HepG2 (cell line): Measurements from ENCODE around the gene SERPIND1. TPM values are rescaled to one million over a fixed set of nuclear protein-coding genes. Genes with fewer than 3 reads are reported as not detected.

Experiments used
- EED ChIP-seq: sonication (generic); formaldehyde crosslinking; IDR thresholded peaks from 2 replicates; pipeline ENCODE4 v1.5.0; 2020; ENCODE audit warnings: mild to moderate bottlenecking, missing genetic modification reagents
- SP2 ChIP-seq: sonication (generic); formaldehyde crosslinking; IDR thresholded peaks from 2 replicates; pipeline ENCODE4 v1.5.1; 2020; ENCODE audit warnings: mild to moderate bottlenecking, missing genetic modification reagents
- ZBTB1 ChIP-seq: sonication (generic); formaldehyde crosslinking; IDR thresholded peaks from 2 replicates; pipeline ENCODE4 v1.4.0; 2020; ENCODE audit warnings: missing genetic modification reagents, borderline replicate concordance
- ZNF136 ChIP-seq: sonication (generic); formaldehyde crosslinking; IDR thresholded peaks from 2 replicates; pipeline ENCODE4 v1.8.1; 2022; ENCODE audit warnings: low read depth, mild to moderate bottlenecking, moderate library complexity, missing genetic modification reagents
- ZNF292 ChIP-seq: sonication (generic); formaldehyde crosslinking; IDR thresholded peaks from 2 replicates; pipeline ENCODE4 v1.8.1; 2022; ENCODE audit warnings: mild to moderate bottlenecking, low read depth, missing genetic modification reagents, borderline replicate concordance
- ZNF530 ChIP-seq: sonication (generic); formaldehyde crosslinking; IDR thresholded peaks from 2 replicates; pipeline ENCODE4 v1.5.0; 2020; ENCODE audit warnings: low read depth, mild to moderate bottlenecking, missing genetic modification reagents
- ZNF558 ChIP-seq: sonication (generic); formaldehyde crosslinking; IDR thresholded peaks from 2 replicates; pipeline ENCODE4 v1.9.0; 2022; ENCODE audit warnings: mild to moderate bottlenecking, missing genetic modification reagents, borderline replicate concordance
- ZSCAN12 ChIP-seq: sonication (generic); formaldehyde crosslinking; IDR thresholded peaks from 2 replicates; pipeline ENCODE4 v1.9.0; 2021; ENCODE audit warnings: mild to moderate bottlenecking, missing genetic modification reagents
- polyA plus RNA-seq, 8 experiments: library from polyadenylated mRNA; depleted of rRNA in 3 of 8; stranded (reverse) in 7 of 8; unstranded in 1 of 8; fragments of >200 nt; fragmentation: Illumina TruSeq in 4 of 8; extraction: Trizol in 4 of 8; gene quantifications; 2 replicates each; pipeline versions ENCODE4 v1.2.1 to v1.2.3, GENCODE V29; 2011 to 2016; ENCODE audit warnings: low read depth in 4 of 8, missing spikeins in 1 of 8, mixed read lengths in 1 of 8; ENCODE audit not compliant: insufficient read depth in 1 of 8
- total RNA-seq, 5 experiments: library from RNA; depleted of rRNA; stranded (reverse); fragments of >200 nt; fragmentation: Illumina TruSeq; extraction: Trizol; gene quantifications; 2 replicates each; pipeline ENCODE4 v1.2.3, GENCODE V29; 2016; ENCODE audit warnings: low read depth in 1 of 5
- TF ChIP-seq, protein P1 (sequence below): sonication (generic); formaldehyde crosslinking; IDR thresholded peaks from 2 replicates; pipeline ENCODE4 v1.9.0; 2022; ENCODE audit warnings: low read depth, missing genetic modification reagents
- TF ChIP-seq, protein P2 (sequence below): IDR thresholded peaks from 2 replicates; pipeline ENCODE4 v1.6.1; 2016; ENCODE audit warnings: missing compliant biosample characterization, missing genetic modification reagents, borderline replicate concordance
- TF ChIP-seq, protein P3 (sequence below): sonication (generic); formaldehyde crosslinking; IDR thresholded peaks from 2 replicates; pipeline ENCODE4 v1.9.0; 2021; ENCODE audit warnings: missing genetic modification reagents, borderline replicate concordance
- TF ChIP-seq, protein P4 (sequence below): sonication (generic); formaldehyde crosslinking; IDR thresholded peaks from 2 replicates; pipeline ENCODE4 v1.8.1; 2023; ENCODE audit warnings: mild to moderate bottlenecking, inconsistent platforms, moderate library complexity, missing genetic modification reagents, borderline replicate concordance
- TF ChIP-seq, protein P5 (sequence below): sonication (generic); formaldehyde crosslinking; IDR thresholded peaks from 2 replicates; pipeline ENCODE4 v1.4.0; 2020; ENCODE audit warnings: missing genetic modification reagents
- TF ChIP-seq, protein P6 (sequence below): sonication (generic); formaldehyde crosslinking; IDR thresholded peaks from 2 replicates; pipeline ENCODE4 v1.9.0; 2021; ENCODE audit warnings: missing genetic modification reagents, borderline replicate concordance
- TF ChIP-seq, protein P7 (sequence below): sonication (generic); formaldehyde crosslinking; IDR thresholded peaks from 2 replicates; pipeline ENCODE4 v1.8.1; 2023; ENCODE audit warnings: mild to moderate bottlenecking, moderate library complexity, missing genetic modification reagents

The SERPIND1 gene
- total and polyA plus RNA-seq, 2 of the 13 experiments (the other 11 are each of a cell fraction or from before 2014, with no cell fraction given) = 111 to 350 TPM

DNA sequence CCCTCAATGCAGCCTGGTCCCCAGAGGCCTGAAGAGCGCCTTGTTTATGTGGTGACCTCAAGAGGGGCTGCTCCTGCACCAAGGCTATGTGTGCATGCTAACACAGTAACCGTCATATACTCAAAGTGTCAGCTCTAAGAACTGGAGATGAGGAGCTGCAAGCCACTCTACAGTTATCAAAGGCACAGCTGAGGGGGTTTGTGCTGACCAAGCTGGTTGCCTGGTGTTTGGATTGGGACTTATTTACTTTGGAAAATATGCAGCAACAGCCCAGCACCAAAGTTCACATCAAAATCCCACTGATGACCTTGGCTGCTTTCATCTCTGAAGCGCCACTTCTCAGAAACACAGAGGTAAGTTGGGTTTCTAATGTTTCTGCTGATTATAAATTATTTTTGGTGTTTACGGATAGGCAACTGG lies at the start of gene SERPIND1 (continued):
- TF ChIP-seq, protein P1, sequence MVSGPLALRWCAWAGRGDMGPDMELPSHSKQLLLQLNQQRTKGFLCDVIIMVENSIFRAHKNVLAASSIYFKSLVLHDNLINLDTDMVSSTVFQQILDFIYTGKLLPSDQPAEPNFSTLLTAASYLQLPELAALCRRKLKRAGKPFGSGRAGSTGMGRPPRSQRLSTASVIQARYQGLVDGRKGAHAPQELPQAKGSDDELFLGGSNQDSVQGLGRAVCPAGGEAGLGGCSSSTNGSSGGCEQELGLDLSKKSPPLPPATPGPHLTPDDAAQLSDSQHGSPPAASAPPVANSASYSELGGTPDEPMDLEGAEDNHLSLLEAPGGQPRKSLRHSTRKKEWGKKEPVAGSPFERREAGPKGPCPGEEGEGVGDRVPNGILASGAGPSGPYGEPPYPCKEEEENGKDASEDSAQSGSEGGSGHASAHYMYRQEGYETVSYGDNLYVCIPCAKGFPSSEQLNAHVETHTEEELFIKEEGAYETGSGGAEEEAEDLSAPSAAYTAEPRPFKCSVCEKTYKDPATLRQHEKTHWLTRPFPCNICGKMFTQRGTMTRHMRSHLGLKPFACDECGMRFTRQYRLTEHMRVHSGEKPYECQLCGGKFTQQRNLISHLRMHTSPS = no peak
- no peak for TF ChIP-seq ZBTB1
- no peak for TF ChIP-seq ZNF530
- TF ChIP-seq, protein P2, sequence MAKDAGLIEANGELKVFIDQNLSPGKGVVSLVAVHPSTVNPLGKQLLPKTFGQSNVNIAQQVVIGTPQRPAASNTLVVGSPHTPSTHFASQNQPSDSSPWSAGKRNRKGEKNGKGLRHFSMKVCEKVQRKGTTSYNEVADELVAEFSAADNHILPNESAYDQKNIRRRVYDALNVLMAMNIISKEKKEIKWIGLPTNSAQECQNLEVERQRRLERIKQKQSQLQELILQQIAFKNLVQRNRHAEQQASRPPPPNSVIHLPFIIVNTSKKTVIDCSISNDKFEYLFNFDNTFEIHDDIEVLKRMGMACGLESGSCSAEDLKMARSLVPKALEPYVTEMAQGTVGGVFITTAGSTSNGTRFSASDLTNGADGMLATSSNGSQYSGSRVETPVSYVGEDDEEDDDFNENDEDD (CRISPR knock-in tag) = 0 out of 2 replicates have a peak, but pooled peaks have one; percentile 19
- TF ChIP-seq SP2 (CRISPR knock-in tag) = no peak
- TF ChIP-seq ZNF558 = no peak
- TF ChIP-seq ZNF292 (CRISPR knock-in tag) = peak; percentile 82; the same call in 1 of the 2 replicates
- TF ChIP-seq, protein P3, sequence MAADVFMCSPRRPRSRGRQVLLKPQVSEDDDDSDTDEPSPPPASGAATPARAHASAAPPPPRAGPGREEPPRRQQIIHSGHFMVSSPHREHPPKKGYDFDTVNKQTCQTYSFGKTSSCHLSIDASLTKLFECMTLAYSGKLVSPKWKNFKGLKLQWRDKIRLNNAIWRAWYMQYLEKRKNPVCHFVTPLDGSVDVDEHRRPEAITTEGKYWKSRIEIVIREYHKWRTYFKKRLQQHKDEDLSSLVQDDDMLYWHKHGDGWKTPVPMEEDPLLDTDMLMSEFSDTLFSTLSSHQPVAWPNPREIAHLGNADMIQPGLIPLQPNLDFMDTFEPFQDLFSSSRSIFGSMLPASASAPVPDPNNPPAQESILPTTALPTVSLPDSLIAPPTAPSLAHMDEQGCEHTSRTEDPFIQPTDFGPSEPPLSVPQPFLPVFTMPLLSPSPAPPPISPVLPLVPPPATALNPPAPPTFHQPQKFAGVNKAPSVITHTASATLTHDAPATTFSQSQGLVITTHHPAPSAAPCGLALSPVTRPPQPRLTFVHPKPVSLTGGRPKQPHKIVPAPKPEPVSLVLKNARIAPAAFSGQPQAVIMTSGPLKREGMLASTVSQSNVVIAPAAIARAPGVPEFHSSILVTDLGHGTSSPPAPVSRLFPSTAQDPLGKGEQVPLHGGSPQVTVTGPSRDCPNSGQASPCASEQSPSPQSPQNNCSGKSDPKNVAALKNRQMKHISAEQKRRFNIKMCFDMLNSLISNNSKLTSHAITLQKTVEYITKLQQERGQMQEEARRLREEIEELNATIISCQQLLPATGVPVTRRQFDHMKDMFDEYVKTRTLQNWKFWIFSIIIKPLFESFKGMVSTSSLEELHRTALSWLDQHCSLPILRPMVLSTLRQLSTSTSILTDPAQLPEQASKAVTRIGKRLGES (CRISPR knock-in tag) = peak; percentile 51; the same call in 1 of the 2 replicates
- TF ChIP-seq EED (CRISPR knock-in tag) = no peak
- TF ChIP-seq, protein P4, sequence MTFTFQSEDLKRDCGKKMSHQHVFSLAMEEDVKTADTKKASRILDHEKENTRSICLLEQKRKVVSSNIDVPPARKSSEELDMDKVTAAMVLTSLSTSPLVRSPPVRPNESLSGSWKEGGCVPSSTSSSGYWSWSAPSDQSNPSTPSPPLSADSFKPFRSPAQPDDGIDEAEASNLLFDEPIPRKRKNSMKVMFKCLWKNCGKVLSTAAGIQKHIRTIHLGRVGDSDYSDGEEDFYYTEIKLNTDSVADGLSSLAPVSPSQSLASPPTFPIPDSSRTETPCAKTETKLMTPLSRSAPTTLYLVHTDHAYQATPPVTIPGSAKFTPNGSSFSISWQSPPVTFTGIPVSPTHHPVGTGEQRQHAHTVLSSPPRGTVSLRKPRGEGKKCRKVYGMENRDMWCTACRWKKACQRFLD (CRISPR knock-in tag) = no peak
- peak; percentile 73; the same call in 1 of the 2 replicates for TF ChIP-seq ZNF136 (CRISPR knock-in tag)
- TF ChIP-seq, protein P5, sequence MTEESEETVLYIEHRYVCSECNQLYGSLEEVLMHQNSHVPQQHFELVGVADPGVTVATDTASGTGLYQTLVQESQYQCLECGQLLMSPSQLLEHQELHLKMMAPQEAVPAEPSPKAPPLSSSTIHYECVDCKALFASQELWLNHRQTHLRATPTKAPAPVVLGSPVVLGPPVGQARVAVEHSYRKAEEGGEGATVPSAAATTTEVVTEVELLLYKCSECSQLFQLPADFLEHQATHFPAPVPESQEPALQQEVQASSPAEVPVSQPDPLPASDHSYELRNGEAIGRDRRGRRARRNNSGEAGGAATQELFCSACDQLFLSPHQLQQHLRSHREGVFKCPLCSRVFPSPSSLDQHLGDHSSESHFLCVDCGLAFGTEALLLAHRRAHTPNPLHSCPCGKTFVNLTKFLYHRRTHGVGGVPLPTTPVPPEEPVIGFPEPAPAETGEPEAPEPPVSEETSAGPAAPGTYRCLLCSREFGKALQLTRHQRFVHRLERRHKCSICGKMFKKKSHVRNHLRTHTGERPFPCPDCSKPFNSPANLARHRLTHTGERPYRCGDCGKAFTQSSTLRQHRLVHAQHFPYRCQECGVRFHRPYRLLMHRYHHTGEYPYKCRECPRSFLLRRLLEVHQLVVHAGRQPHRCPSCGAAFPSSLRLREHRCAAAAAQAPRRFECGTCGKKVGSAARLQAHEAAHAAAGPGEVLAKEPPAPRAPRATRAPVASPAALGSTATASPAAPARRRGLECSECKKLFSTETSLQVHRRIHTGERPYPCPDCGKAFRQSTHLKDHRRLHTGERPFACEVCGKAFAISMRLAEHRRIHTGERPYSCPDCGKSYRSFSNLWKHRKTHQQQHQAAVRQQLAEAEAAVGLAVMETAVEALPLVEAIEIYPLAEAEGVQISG = peak; percentile 56
- TF ChIP-seq, protein P6, sequence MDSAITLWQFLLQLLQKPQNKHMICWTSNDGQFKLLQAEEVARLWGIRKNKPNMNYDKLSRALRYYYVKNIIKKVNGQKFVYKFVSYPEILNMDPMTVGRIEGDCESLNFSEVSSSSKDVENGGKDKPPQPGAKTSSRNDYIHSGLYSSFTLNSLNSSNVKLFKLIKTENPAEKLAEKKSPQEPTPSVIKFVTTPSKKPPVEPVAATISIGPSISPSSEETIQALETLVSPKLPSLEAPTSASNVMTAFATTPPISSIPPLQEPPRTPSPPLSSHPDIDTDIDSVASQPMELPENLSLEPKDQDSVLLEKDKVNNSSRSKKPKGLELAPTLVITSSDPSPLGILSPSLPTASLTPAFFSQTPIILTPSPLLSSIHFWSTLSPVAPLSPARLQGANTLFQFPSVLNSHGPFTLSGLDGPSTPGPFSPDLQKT (CRISPR knock-in tag) = no peak
- TF ChIP-seq ZSCAN12 = 0 out of 2 replicates have a peak, but pooled peaks have one; percentile 70
- TF ChIP-seq, protein P7, sequence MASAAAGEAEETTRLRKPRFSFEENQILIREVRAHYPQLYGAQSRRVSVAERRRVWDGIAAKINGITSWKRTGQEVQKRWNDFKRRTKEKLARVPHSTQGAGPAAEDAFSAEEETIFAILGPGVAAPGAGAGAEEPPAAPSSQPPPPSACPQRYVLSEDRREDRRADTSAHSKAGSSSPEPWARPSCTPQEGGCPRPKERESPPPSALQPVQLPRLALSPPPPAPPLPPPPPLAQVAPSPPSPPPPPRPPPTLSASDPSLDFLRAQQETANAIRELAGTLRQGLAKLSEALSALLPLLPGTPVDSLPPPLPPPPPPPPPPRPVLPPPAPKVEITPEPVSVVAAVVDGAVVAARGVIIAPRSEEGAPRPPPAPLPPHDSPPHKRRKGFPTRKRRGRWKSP (CRISPR knock-in tag) = no peak
